HUES6 (cell line): Measurements from ENCODE around the gene RAET1E.
"Not testable (repeated sequence)": the region's sequence is repeated elsewhere in the genome, so short reads cannot be mapped to it uniquely, and the experiment has no call there.

ENCODE experiments used
- H3K27ac ChIP-seq: 2 replicates; pipeline ENCODE4 v1.7.0; 2013; ENCODE audit warnings: low read depth, mild to moderate bottlenecking, low read length, inconsistent platforms
- H3K27me3 ChIP-seq: 2 replicates; pipeline ENCODE4 v1.6.1; 2013; ENCODE audit warnings: low read length; ENCODE audit not compliant: control insufficient read depth, insufficient read depth
- H3K36me3 ChIP-seq: 2 replicates; pipeline ENCODE4 v1.6.1; 2013; ENCODE audit warnings: low read length; ENCODE audit not compliant: control insufficient read depth, insufficient read depth
- H3K4me1 ChIP-seq: 2 replicates; pipeline ENCODE4 v1.6.1; 2013; ENCODE audit warnings: low read length; ENCODE audit not compliant: control insufficient read depth, insufficient read depth
- H3K4me3 ChIP-seq: 2 replicates; pipeline ENCODE4 v1.5.1; 2013; ENCODE audit warnings: low read depth, low read length
- H3K9ac ChIP-seq: one replicate; pipeline ENCODE4 v1.6.1; 2013; ENCODE audit warnings: mild to moderate bottlenecking, low read length
- H3K9me3 ChIP-seq: 2 replicates; pipeline ENCODE4 v1.6.1; 2013; ENCODE audit warnings: low read depth, low read length; ENCODE audit not compliant: control insufficient read depth, insufficient read depth

The RAET1E gene

GRCh38 chr6:149859368-149859767 is 38.5 kb downstream of the RAET1E start:
- Histone ChIP-seq H3K9ac (no peak overlapping the region), H3K27me3 (peaks cover 30% of the 10 kb centered on the region), H3K9me3 (no peaks in the 10 kb centered on the region), H3K4me1 (peaks cover 24% of the 10 kb centered on the region), H3K27ac (no peak overlapping the region), H3K4me3 (no peak overlapping the region), H3K36me3 (no peaks in the 10 kb centered on the region)

GRCh38 chr6:149857541-149857940 is 40.4 kb downstream of the RAET1E start:
- Histone ChIP-seq H3K4me1 (peaks cover 24% of the 10 kb centered on the region), H3K27ac (no peak overlapping the region), H3K9me3 (no peaks in the 10 kb centered on the region), H3K36me3 (no peaks in the 10 kb centered on the region), H3K4me3 (no peak overlapping the region), H3K27me3 (peaks cover 24% of the 10 kb centered on the region), H3K9ac (no peak overlapping the region)

DNA sequence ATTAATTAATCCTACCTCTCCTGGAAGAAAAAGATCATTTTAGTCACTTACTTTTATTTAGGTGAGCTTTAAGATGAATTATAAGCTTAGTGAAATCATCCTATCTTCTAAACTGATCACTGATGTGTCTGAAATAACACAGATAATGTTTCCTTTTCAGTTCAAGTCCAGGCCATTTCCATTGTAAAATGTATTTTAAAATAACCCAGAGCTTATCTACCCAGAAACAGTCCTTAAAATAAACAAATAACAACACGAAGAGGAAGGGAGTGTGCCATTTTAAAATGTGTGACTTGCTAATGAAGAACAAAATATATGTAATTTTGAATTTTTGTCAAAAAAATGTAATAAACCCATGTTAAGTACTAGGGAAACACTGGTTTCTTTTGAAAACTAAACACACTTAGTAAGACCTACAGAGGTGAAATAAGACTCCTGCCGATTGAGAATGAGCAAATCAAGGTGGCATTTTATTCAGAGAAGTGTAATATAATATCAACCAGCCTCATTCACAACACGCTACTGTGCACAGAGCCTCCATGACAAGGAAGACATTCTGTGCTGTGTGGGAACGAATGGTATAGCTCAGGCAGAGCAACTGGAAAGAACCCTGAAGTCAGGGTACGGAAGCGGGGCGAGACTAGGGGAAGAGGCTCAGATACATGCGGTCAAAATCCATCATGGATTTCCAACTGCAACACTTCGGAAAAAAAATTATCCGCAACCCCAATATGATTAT is 41.5 kb downstream of the RAET1E start:
- H3K9ac ChIP-seq = no peak overlapping the region
- no peak overlapping the region for H3K4me3 ChIP-seq
- H3K27ac ChIP-seq = no peak overlapping the region
- H3K36me3 ChIP-seq = no peaks in the 10 kb centered on the region
- peaks cover 24% of the 10 kb centered on the region for H3K4me1 ChIP-seq
- peaks cover 13% of the 10 kb centered on the region; the same call in 1 of the 2 replicates for H3K27me3 ChIP-seq
- H3K9me3 ChIP-seq = no peaks in the 10 kb centered on the region

GRCh38 chr6:149855741-149856140 is 42.2 kb downstream of the RAET1E start:
- Histone ChIP-seq H3K27me3 (peaks cover 6% of the 10 kb centered on the region; the same call in 1 of the 2 replicates), H3K9ac (no peak overlapping the region), H3K36me3 (no peaks in the 10 kb centered on the region), H3K4me3 (no peak overlapping the region), H3K4me1 (peaks cover 17% of the 10 kb centered on the region), H3K9me3 (no peaks in the 10 kb centered on the region), H3K27ac (no peak overlapping the region)

- no peak overlapping the region for H3K4me3 ChIP-seq
- 0 out of 2 replicates have a peak, but pooled peaks cover under 1% of the 10 kb centered on the region for H3K27me3 ChIP-seq
- H3K9ac ChIP-seq = no peak overlapping the region
- no peaks in the 10 kb centered on the region for H3K9me3 ChIP-seq
- H3K27ac ChIP-seq = no peak overlapping the region
- peaks cover 15% of the 10 kb centered on the region for H3K4me1 ChIP-seq
- no peaks in the 10 kb centered on the region for H3K36me3 ChIP-seq
These were observed 42.8 kb downstream of the RAET1E start for GRCh38 chr6:149855040-149855654.

- Histone ChIP-seq H3K9me3 (no peaks in the 10 kb centered on the region), H3K27ac (no peak overlapping the region), H3K4me3 (no peak overlapping the region), H3K9ac (no peak overlapping the region), H3K36me3 (no peaks in the 10 kb centered on the region), H3K4me1 (peaks cover 15% of the 10 kb centered on the region), H3K27me3 (no peaks in the 10 kb centered on the region)
These were observed 43.4 kb downstream of the RAET1E start for GRCh38 chr6:149854532-149854931.

DNA sequence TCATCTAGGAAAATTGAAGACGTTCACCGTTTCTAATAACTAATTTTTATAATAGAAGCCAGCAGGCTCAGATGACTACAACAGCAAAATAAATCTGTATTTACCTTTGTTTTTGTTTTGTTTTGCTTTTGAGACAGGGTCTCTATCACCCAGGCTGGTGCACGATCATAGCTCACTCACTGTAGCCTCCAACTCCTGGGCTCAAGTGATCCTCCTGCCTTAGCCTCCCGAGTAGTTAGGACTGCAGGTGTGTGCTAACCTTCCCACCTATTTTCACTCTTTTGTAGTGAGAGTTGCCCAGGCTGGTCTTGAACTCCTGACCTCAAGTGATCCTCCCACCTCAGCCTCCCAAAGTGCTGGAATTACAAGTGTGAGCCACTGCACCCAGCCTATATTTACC is 43.9 kb downstream of the RAET1E start:
- not testable (repeated sequence) for H3K4me3 ChIP-seq

DNA sequence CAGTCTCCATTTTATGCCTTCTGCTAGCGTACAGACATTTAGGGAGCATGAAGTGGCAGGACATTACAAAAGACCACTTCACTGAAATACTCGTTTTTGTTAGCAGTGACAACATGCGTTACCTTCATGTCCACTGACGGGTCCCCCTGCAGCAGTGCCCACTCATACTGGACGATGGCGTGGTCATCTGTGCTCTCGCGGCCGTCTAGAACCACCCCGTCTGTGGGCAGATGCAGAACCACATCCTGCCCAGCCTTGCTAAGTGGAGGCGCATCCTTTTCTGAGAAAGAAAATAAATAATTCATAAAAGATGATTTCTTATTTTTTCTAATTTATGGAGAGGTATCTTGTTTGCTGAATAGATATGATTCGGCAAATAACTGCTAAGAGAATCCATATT is 45.0 kb downstream of the RAET1E start:
- no peaks in the 10 kb centered on the region for H3K9me3 ChIP-seq
- H3K27me3 ChIP-seq = no peaks in the 10 kb centered on the region
- no peaks in the 10 kb centered on the region for H3K36me3 ChIP-seq
- no peak overlapping the region for H3K27ac ChIP-seq
- H3K4me1 ChIP-seq = peaks cover 15% of the 10 kb centered on the region
- no peak overlapping the region for H3K9ac ChIP-seq
- no peak overlapping the region for H3K4me3 ChIP-seq

More for the DNA sequence above, 43.9 kb downstream of the RAET1E start:
- H3K9me3 ChIP-seq, H3K27me3 ChIP-seq, H3K36me3 ChIP-seq, H3K27ac ChIP-seq, H3K9ac ChIP-seq: not testable (repeated sequence)
- peaks cover 15% of the 10 kb centered on the region for H3K4me1 ChIP-seq

DNA sequence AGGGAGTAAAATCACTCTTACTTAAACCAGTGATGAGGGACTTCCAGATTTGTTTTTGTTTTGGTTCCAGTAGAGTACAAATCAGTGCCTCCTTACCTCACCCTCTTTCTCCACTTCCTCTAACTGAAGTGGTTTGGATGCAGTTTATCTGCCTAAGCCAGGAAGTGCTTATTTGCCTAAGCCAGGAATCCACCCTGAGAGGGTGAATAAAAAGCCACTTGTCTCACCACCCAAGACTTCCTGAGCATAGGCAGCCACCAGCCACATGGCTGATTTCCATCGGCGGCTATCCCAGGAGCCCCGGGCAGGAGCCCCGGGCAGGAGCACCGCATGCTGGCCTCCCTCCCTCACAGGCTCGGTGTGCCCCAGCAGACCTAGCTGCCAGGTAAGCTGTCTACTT is 45.7 kb downstream of the RAET1E start:
- H3K4me1 ChIP-seq = peaks cover 15% of the 10 kb centered on the region
- H3K9me3 ChIP-seq = no peaks in the 10 kb centered on the region
- no peak overlapping the region for H3K27ac ChIP-seq
- H3K27me3 ChIP-seq = no peaks in the 10 kb centered on the region
- H3K9ac ChIP-seq = no peak overlapping the region
- no peaks in the 10 kb centered on the region for H3K36me3 ChIP-seq
- H3K4me3 ChIP-seq = no peak overlapping the region

DNA sequence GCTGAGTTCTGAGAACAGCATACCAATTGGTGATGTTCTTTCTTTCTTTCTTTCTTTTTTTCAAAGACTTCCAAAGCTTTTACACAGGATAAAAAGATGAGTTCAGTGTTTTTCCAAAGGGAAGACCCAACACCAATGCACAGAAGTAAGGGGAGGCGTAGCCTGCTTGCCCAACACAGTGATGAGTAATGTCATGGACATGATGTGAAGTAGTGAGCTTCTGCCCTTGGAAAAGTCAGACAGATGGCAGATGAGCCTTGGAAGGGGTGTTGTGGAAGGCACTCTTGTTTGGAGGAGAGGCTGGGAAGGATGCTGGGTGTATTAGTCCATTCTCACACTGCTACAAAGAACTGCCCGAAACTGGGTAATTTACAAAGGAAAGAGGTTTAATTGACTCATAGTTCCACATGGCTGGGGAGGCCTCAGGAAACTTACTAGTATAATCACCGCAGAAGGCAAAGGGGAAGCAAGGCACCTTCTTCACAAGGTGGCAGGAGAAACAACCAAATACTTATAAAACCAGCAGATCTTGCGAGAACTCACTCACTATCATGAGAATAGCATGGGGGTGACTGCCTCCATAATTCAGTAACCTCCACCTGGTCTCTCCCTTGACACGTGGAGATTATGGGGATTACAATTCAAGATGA is 46.3 kb downstream of the RAET1E start:
- Histone ChIP-seq H3K27me3 (no peaks in the 10 kb centered on the region), H3K9ac (no peak overlapping the region), H3K9me3 (no peaks in the 10 kb centered on the region), H3K27ac (no peak overlapping the region), H3K4me1 (peaks cover 15% of the 10 kb centered on the region), H3K36me3 (no peaks in the 10 kb centered on the region), H3K4me3 (no peak overlapping the region)

GRCh38 chr6:149848343-149848742 is 49.6 kb downstream of the RAET1E start:
- not testable (repeated sequence) for H3K36me3 ChIP-seq, H3K9ac ChIP-seq, H3K27ac ChIP-seq, H3K27me3 ChIP-seq, H3K4me3 ChIP-seq, H3K9me3 ChIP-seq, H3K4me1 ChIP-seq
